ENCODE results near the gene CHRDL1.

DNA sequence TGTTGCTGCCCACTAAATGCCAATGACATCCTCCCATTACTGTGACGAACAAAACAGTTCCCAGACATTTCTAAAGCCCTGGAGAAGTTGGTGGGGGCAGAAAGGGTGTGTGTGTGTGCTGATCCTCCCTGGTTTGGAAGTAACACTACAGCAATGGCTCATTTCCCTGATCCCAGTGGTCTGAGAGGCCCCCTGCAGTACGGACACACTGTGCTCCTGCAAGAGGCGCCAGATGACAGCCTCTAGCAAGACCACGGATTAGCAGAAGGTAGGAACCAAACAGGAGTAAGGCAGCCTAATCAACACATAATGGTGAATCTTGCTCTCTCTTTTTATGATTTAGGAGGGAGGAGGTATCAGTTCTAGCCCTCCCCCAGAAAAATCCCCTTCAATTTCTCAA is 49.6 kb downstream of the CHRDL1 start:
- TF ChIP-seq, protein P1, sequence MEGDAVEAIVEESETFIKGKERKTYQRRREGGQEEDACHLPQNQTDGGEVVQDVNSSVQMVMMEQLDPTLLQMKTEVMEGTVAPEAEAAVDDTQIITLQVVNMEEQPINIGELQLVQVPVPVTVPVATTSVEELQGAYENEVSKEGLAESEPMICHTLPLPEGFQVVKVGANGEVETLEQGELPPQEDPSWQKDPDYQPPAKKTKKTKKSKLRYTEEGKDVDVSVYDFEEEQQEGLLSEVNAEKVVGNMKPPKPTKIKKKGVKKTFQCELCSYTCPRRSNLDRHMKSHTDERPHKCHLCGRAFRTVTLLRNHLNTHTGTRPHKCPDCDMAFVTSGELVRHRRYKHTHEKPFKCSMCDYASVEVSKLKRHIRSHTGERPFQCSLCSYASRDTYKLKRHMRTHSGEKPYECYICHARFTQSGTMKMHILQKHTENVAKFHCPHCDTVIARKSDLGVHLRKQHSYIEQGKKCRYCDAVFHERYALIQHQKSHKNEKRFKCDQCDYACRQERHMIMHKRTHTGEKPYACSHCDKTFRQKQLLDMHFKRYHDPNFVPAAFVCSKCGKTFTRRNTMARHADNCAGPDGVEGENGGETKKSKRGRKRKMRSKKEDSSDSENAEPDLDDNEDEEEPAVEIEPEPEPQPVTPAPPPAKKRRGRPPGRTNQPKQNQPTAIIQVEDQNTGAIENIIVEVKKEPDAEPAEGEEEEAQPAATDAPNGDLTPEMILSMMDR (IDR thresholded peaks at IDR 0.05; ENCODE audit: insufficient read depth, low read length, poor library complexity, severe bottlenecking) = no peak
- TF ChIP-seq EZH2phosphoT487 (conservative IDR thresholded peaks at IDR 0.05; ENCODE audit: low read length) = no peak

Measured in SU-DHL-6 (cell line).